H9 (cell line): ENCODE measurements around the gene ADAD2. TPM values are rescaled to one million over a fixed set of nuclear protein-coding genes. Genes with fewer than 3 reads are reported as not detected.

ENCODE experiments used
- DNase-seq: peaks from one replicate; pipeline ENCODE4 v3.0.0-alpha.2; 2017
- H2AFZ ChIP-seq: one replicate; pipeline ENCODE4 v1.6.1; 2013; ENCODE audit warnings: mild to moderate bottlenecking, low read length, control low read depth, moderate library complexity
- H2AK5ac ChIP-seq: 2 replicates; pipeline ENCODE4 v1.6.1; 2013; ENCODE audit warnings: low read length, control low read depth, mixed read lengths; ENCODE audit not compliant: insufficient read length
- H2BK120ac ChIP-seq: one replicate; pipeline ENCODE4 v1.6.1; 2013; ENCODE audit warnings: low read depth, mild to moderate bottlenecking, low read length, control low read depth, inconsistent platforms; ENCODE audit not compliant: poor library complexity, severe bottlenecking
- H2BK12ac ChIP-seq: 2 replicates; pipeline ENCODE4 v1.6.1; 2013; ENCODE audit warnings: low read length, control low read depth, mixed read lengths, low read depth; ENCODE audit not compliant: insufficient read length
- H2BK15ac ChIP-seq: 2 replicates; pipeline ENCODE4 v1.6.1; 2013; ENCODE audit warnings: low read depth, low read length, control low read depth
- H2BK20ac ChIP-seq: one replicate; pipeline ENCODE4 v1.6.1; 2013; ENCODE audit warnings: low read depth, mild to moderate bottlenecking, low read length, control low read depth, inconsistent platforms; ENCODE audit not compliant: poor library complexity, severe bottlenecking
- H2BK5ac ChIP-seq: 2 replicates; pipeline ENCODE4 v1.6.1; 2013; ENCODE audit warnings: low read length, control low read depth, mixed read lengths; ENCODE audit not compliant: insufficient read length
- H3K14ac ChIP-seq: 2 replicates; pipeline ENCODE4 v1.6.1; 2013; ENCODE audit warnings: low read length, control low read depth; ENCODE audit not compliant: insufficient read depth
- H3K18ac ChIP-seq: 2 replicates; pipeline ENCODE4 v1.6.1; 2013; ENCODE audit warnings: low read depth, mild to moderate bottlenecking, mixed read lengths, low read length, control low read depth; ENCODE audit not compliant: insufficient read length
- H3K23ac ChIP-seq: 2 replicates; pipeline ENCODE4 v1.6.1; 2013; ENCODE audit warnings: low read length, control low read depth, mixed read lengths, low read depth; ENCODE audit not compliant: insufficient read length
- H3K23me2 ChIP-seq: 2 replicates; pipeline ENCODE4 v1.6.1; 2013; ENCODE audit warnings: low read depth, mild to moderate bottlenecking, mixed read lengths, low read length, control low read depth; ENCODE audit not compliant: insufficient read length, poor library complexity, severe bottlenecking
- H3K27ac ChIP-seq: 2 replicates; pipeline ENCODE4 v1.5.1; 2013; ENCODE audit warnings: low read length, control low read depth, mixed read lengths, low read depth; ENCODE audit not compliant: insufficient read length
- H3K27me3 ChIP-seq: 2 replicates; pipeline ENCODE4 v1.6.1; 2013; ENCODE audit warnings: low read length, control low read depth, inconsistent platforms; ENCODE audit not compliant: insufficient read depth
- H3K4ac ChIP-seq: 2 replicates; pipeline ENCODE4 v1.6.1; 2013; ENCODE audit warnings: low read depth, mild to moderate bottlenecking, control low read depth, inconsistent platforms, low read length, moderate library complexity
- H3K4me1 ChIP-seq: 2 replicates; pipeline ENCODE4 v1.6.1; 2013; ENCODE audit warnings: low read length, control low read depth, inconsistent platforms; ENCODE audit not compliant: insufficient read depth
- H3K4me2 ChIP-seq: 2 replicates; pipeline ENCODE4 v1.6.1; 2013; ENCODE audit warnings: low read length, control low read depth, mixed read lengths; ENCODE audit not compliant: insufficient read length, insufficient read depth
- H3K56ac ChIP-seq: 2 replicates; pipeline ENCODE4 v1.6.1; 2013; ENCODE audit warnings: low read depth, mild to moderate bottlenecking, mixed read lengths, low read length, control low read depth; ENCODE audit not compliant: insufficient read length
- H3K79me1 ChIP-seq: 2 replicates; pipeline ENCODE4 v1.6.1; 2013; ENCODE audit warnings: low read depth, mild to moderate bottlenecking, moderate library complexity, low read length, control low read depth, inconsistent platforms; ENCODE audit not compliant: insufficient read depth, poor library complexity, severe bottlenecking
- H3K79me2 ChIP-seq: 2 replicates; pipeline ENCODE4 v1.6.1; 2013; ENCODE audit warnings: low read length, control low read depth, inconsistent platforms; ENCODE audit not compliant: insufficient read depth
- H3K9ac ChIP-seq: 2 replicates; pipeline ENCODE4 v1.6.1; 2013; ENCODE audit warnings: low read length, control low read depth, mixed read lengths; ENCODE audit not compliant: insufficient read length; ENCODE audit errors: extremely low read depth
- H3K9me3 ChIP-seq: one replicate; pipeline ENCODE4 v1.6.1; 2013; ENCODE audit warnings: low read depth, low read length, inconsistent platforms; ENCODE audit not compliant: control insufficient read depth
- H3T11ph ChIP-seq: one replicate; pipeline ENCODE4 v1.6.1; 2013; ENCODE audit warnings: mild to moderate bottlenecking, low read length, control low read depth, inconsistent platforms
- H4K20me1 ChIP-seq: one replicate; pipeline ENCODE4 v1.6.1; 2013; ENCODE audit not compliant: control insufficient read depth, insufficient read length, insufficient read depth
- H4K5ac ChIP-seq: 2 replicates; pipeline ENCODE4 v1.6.1; 2013; ENCODE audit warnings: low read depth, mild to moderate bottlenecking, mixed read lengths, low read length, control low read depth; ENCODE audit not compliant: insufficient read length
- H4K8ac ChIP-seq: replicated peaks from 2 replicates; pipeline ENCODE4 v1.6.1; 2013; ENCODE audit warnings: low read length, control low read depth, mixed read lengths, low read depth; ENCODE audit not compliant: insufficient read length
- H4K91ac ChIP-seq: 2 replicates; pipeline ENCODE4 v1.6.1; 2013; ENCODE audit warnings: low read depth, mild to moderate bottlenecking, moderate library complexity, mixed read lengths, low read length, control low read depth; ENCODE audit not compliant: insufficient read length
- H3K27ac Mint-ChIP-seq, 3 experiments: 2 replicates in 2 of 3; 3 replicates in 1 of 3; pipeline ENCODE4 v1.8.0; 2020 to 2021; ENCODE audit warnings: mixed read lengths in 3 of 3, mild to moderate bottlenecking in 1 of 3, moderate library complexity in 1 of 3
- H3K27me3 Mint-ChIP-seq: 2 replicates; pipeline ENCODE4 v1.8.0; 2021; ENCODE audit warnings: low read depth, mild to moderate bottlenecking, moderate library complexity, mixed read lengths
- H3K36me3 Mint-ChIP-seq, 3 experiments: 2 replicates in 2 of 3; 3 replicates in 1 of 3; pipeline ENCODE4 v1.8.0; 2020 to 2021; ENCODE audit warnings: low read depth in 3 of 3, mixed read lengths in 3 of 3; ENCODE audit not compliant: insufficient read depth in 1 of 3
- H3K4me1 Mint-ChIP-seq, 2 experiments: 2 replicates each; pipeline ENCODE4 v1.8.0; 2020; ENCODE audit warnings: mixed read lengths in 2 of 2
- H3K4me3 Mint-ChIP-seq, 2 experiments: 2 replicates in 1 of 2; 3 replicates in 1 of 2; pipeline ENCODE4 v1.8.0; 2020 to 2021; ENCODE audit warnings: mild to moderate bottlenecking in 2 of 2, mixed read lengths in 2 of 2, moderate library complexity in 1 of 2
- H3K9me3 Mint-ChIP-seq, 2 experiments: 2 replicates in 1 of 2; 3 replicates in 1 of 2; pipeline ENCODE4 v1.8.0; 2020; ENCODE audit warnings: mild to moderate bottlenecking in 2 of 2, mixed read lengths in 2 of 2, moderate library complexity in 1 of 2
- CTCF ChIP-seq: fragments of 200-600 bp; sonication (generic); conservative IDR thresholded peaks from 3 replicates; pipeline ENCODE4 v1.8.0; 2021; ENCODE audit warnings: antibody characterized with exemption, mild to moderate bottlenecking
- WGBS: extraction: QIAGEN DNeasy Blood & Tissue Kit; methylation state at CpG from one replicate; pipeline ENCODE4 v1.1.7; 2013; ENCODE audit warnings: missing lambda C conversion rate, low lambda C conversion rate, mixed read lengths; ENCODE audit not compliant: insufficient read length; ENCODE audit errors: extremely low coverage; 5-methylcytosine and 5-hydroxymethylcytosine counted together
- total RNA-seq: library from RNA; stranded (reverse); gene quantifications from 2 replicates; pipeline ENCODE4 v1.2.1, GENCODE V29; 2021

ADAD2 gene
- total RNA-seq, 1 experiment from 2014 or later = 1.0 TPM

- Histone ChIP-seq H4K20me1 (no peaks in the 10 kb centered on the region), H2BK5ac (no peak overlapping the region), H3K4me1 (no peaks in the 10 kb centered on the region), H3K56ac (no peak overlapping the region), H2BK15ac (no peak overlapping the region), H2BK20ac (no peak overlapping the region), H3K18ac (no peak overlapping the region), H3K4ac (no peak overlapping the region), H2BK12ac (no peak overlapping the region), H3K9me3 (no peaks in the 10 kb centered on the region), H3K9ac (no peak overlapping the region), H3K27me3 (no peaks in the 10 kb centered on the region), H3K23me2 (no peaks in the 10 kb centered on the region), H3K14ac (no peak overlapping the region), H2AFZ (no peak overlapping the region), H4K8ac (no peak overlapping the region), H3T11ph (no peak overlapping the region), H4K5ac (no peak overlapping the region), H4K91ac (no peak overlapping the region), H3K79me2 (no peaks in the 10 kb centered on the region), H3K4me2 (no peak overlapping the region), H2AK5ac (no peak overlapping the region), H3K27ac (no peak overlapping the region), H3K79me1 (no peaks in the 10 kb centered on the region), H3K23ac (no peak overlapping the region), H2BK120ac (no peak overlapping the region)
- Mint-ChIP-seq H3K36me3 (no peaks in the 10 kb centered on the region), H3K27ac (no peak overlapping the region), H3K9me3 (no peaks in the 10 kb centered on the region), H3K4me3 (no peak overlapping the region), H3K4me1 (peaks cover 12 to 21% of the 10 kb centered on the region in 2 experiments), H3K27me3 (peaks cover 2% of the 10 kb centered on the region)
- no peak for TF ChIP-seq CTCF
- WGBS = no CpG with 5 or more reads among the region's 7 CpGs
- no peak for DNase-seq
These were observed 34.6 kb downstream of the ADAD2 start for GRCh38 chr16:84225571-84225970.
